Brain pericyte (primary cell): ENCODE results near the gene NEGR1.

Source experiments
- DNase-seq: peaks from one replicate; pipeline ENCODE4 v3.0.0-alpha.2; 2012; ENCODE audit warnings: low read depth, low spot score

The NEGR1 gene

GRCh38 chr1:72034827-72035226 is 247.5 kb downstream of the NEGR1 start:
- no peak for DNase-seq

- DNase-seq = no peak
Measured at GRCh38 chr1:72023063-72023930, 259.0 kb downstream of the NEGR1 start.

- DNase-seq = no peak
Measured at GRCh38 chr1:72018562-72018961, 263.8 kb downstream of the NEGR1 start.

- no peak for DNase-seq
Measured at GRCh38 chr1:72015006-72015405, 267.3 kb downstream of the NEGR1 start.

GRCh38 chr1:72013161-72013560 is 269.2 kb downstream of the NEGR1 start:
- no peak for DNase-seq

GRCh38 chr1:72011721-72012120 is 270.6 kb downstream of the NEGR1 start:
- no peak for DNase-seq

DNA sequence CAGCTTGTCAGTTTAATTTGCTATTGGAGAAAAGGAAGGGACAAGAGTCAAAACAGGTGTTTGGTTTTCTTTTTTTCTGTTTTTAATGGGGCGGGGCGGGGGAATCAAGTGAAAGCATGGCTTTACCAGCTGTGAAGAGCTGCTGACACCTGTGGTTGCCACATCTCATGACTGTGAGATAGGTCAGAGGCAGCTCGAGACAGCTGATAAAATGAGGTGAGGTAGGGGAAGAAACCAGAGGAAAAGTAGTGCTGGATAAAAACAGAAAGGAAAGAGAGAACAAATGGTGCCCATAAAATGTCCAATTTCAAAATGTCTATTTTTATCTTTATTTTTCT is 272.3 kb downstream of the NEGR1 start:
- no peak for DNase-seq

- no peak for DNase-seq
Measured at GRCh38 chr1:72009173-72010093, 272.9 kb downstream of the NEGR1 start.

- no peak for DNase-seq
Measured at GRCh38 chr1:72007312-72007711, 275.0 kb downstream of the NEGR1 start.

DNA sequence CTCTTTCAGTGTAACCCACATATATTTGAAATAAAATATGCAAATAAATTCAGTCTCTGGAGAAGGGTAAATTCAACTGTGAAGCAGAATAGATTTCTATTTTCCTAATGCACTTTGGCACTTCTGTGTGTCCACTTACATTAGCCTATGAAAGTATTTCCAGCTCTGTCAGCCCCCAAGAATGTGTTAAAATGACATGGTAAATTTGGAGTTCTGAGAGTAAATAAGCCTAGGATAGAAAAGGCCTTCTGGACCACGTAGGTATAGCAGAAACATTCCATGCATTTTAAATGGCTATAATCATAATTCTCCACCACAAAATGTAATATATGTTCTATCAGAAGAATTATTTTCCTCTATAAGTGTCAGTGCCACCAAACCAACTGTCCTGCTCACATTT is 276.2 kb downstream of the NEGR1 start:
- no peak for DNase-seq

- DNase-seq = no peak
Measured at GRCh38 chr1:72003092-72003491, 279.2 kb downstream of the NEGR1 start.

DNA sequence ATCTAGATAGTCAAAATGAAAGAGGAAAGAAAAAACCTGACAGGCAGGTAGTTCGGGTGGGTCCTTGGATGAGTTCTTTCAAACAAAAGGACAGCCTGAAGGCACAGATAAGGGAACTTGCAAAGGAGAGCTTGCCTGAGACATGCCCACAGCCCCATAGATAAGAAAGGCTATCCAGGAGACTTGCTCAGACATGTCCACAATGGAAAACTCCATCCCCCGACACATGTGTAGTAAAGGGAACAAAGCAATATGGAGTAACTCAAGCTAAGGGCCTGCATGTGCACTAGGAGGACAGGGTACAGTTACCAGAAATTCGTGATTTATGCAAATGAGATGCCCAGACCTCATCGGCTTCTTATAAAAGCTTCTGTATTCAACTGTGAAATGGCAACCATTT is 281.5 kb downstream of the NEGR1 start:
- DNase-seq = no peak

- no peak for DNase-seq
Measured at GRCh38 chr1:71994646-71995045, 287.7 kb downstream of the NEGR1 start.

DNA sequence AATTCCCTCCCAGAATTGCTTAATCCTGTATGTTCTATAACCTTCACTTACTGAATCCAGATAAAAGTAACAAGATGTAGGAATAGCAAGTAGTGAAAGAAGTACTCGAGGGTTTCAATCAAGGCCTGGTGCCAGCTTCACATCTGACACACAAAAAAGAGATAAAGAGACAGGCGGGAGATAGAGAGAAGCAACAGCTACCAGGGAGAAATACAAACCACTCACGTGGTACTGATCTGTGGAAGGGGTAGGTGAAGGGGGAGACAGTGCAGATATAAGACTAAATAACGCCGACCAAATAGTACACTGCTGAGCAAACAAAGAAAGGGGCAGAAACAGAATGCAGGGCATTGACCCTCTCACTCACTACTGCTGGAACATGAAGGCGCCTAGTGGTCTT is 295.2 kb downstream of the NEGR1 start:
- no peak for DNase-seq

- no peak for DNase-seq
Measured at GRCh38 chr1:71986160-71986559, 296.2 kb downstream of the NEGR1 start.

DNA sequence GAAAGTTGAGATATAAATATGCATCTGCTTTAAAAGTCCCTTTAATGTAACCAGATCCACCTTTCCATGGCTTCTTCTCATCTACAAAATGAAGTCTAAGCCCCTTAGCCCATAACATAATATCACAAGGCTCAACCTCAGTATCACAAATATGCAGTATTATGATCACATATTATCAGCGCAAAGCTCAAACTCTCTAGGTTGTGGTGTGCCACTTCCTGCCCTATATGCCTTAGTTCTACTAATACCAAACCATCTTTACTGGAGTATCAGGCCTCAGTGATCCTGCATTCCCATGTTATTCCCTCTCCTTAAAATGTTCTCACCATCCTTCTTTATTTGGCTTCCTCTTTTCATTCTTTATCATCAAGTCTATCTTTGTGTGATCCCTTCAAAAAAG is 301.8 kb downstream of the NEGR1 start:
- DNase-seq = no peak

- no peak for DNase-seq
Measured at GRCh38 chr1:71979882-71980281, 302.5 kb downstream of the NEGR1 start.

- no peak for DNase-seq
Measured at GRCh38 chr1:71967670-71968069, 314.7 kb downstream of the NEGR1 start.

GRCh38 chr1:71964188-71964587 is 318.2 kb downstream of the NEGR1 start:
- DNase-seq = no peak

- DNase-seq = no peak
Measured at GRCh38 chr1:71956613-71957285, 325.6 kb downstream of the NEGR1 start.

DNA sequence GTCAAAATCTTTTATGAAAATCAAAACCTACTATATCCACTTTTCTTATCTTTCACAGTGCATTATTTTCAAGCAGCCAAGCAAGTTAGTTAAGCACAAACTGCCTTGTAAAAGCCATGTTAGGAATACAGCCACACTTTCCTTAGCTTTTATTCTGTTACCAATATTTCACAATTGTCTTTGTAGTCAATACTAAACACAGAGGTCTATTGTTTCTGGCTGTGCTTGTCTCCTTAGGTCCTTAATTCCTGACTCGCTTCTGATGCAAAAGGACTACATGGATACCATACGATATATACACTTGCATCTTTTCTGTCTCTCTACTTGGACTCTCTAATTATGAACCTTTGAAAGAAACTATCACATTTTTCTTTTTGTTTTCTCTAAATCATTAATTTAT is 331.8 kb downstream of the NEGR1 start:
- DNase-seq = no peak

GRCh38 chr1:71949681-71950080 is 332.7 kb downstream of the NEGR1 start:
- DNase-seq = no peak
